ENCODE measurements around the gene INPP4A. TPM values are rescaled to one million over a fixed set of nuclear protein-coding genes. Genes with fewer than 3 reads are reported as not detected.

The INPP4A gene
- total and polyA plus RNA-seq, 5 donors, result 5.1 to 18.1 (median 15.8) TPM

DNA sequence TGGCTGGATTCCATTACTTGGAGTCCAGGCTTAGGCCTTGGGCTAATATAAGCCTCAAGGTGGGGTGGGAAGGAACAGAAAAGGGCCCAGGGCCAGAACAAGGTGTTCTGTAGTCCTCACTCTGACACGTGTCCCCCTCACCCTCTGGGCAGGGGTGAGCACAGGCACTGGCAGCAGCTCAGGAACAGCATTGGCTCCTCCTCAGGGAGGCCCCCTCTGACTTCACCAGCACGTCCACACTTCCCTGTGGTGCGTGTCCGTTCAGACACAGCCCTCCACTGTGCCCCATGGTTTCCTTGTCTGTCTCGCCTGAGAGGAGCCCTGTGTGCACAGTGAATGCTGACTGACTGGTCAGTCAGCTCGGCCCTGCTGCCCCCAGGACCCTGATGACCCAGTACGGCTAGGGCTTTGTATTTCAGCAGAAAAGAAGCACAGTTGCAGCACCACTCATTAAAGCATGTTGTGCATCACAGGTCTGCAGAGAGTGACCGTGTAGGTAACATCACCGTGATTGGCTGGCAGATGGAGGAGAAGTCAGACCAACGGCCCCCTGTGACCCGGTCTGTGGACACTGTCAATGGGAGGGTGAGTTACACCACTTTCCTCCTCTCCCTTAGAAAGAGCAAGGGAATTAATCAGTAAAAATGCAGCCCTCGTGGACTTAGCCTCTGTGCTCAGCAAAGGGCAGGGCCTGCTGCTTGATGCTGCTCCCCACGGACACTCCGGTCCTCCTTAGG lies 92.9 kb downstream of the INPP4A start:
- intact Hi-C loops (cut with DNase I), result no loop called here
- no peaks in the 10 kb centered on the region for H3K4me1 ChIP-seq (ENCODE audit: control insufficient read depth, insufficient read depth, low read length)
- 93% methylated on average over 14 of the region's 14 CpGs for WGBS
- H3K27ac ChIP-seq (ENCODE audit: low read length), result no peak overlapping the region
- DNase-seq, result no peak
- H3K4me3 ChIP-seq (ENCODE audit: low read length), result no peak overlapping the region
- H3K9me3 ChIP-seq (ENCODE audit: control insufficient read depth, low read length), result no peaks in the 10 kb centered on the region
- no peaks in the 10 kb centered on the region for H3K27me3 ChIP-seq (ENCODE audit: control insufficient read depth, insufficient read depth)
- ATAC-seq, result peak in 1 of 2 donors; percentile 16

DNA sequence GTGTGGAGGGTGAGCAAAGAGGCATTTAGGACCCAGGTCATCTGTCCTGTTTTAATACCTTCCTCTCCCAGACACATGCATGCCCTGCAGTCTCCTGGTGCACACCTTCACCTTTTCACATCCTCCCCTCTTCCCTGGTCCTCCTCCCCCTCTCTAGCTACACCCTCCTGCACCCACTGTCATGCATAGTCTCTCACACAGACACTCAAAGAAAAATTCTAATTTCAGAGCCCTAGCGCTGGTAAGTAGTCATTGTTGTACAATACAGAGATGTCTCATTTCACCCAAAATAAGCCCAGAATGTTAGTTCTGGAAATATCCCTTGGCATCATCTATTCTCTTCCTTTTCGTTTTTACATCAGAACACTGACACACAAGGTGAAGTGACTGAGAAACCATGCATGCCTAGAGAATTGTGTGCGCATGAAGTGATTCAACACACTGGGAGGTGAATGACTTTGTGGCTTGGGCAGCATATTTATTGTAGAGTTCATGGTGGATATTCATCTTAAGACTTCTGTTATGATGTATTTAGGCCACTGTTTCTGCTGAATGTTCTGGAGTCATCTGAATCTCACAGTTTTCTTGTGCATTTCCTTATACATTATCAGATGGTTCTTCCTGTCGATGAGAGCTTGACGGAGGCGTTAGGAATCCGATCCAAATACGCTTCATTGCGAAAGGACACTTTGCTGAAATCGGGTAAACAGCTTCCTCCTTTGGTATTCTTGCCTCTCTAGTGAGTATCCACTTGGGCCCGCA lies 93.8 kb downstream of the INPP4A start:
- ATAC-seq, result no peak
- intact Hi-C loops (cut with DNase I), result no loop called here
- Histone ChIP-seq H3K9me3 (ENCODE audit: control insufficient read depth, low read length) (no peaks in the 10 kb centered on the region), H3K27ac (ENCODE audit: low read length) (no peak overlapping the region), H3K27me3 (ENCODE audit: control insufficient read depth, insufficient read depth) (no peaks in the 10 kb centered on the region), H3K4me3 (ENCODE audit: low read length) (no peak overlapping the region), H3K4me1 (ENCODE audit: control insufficient read depth, insufficient read depth, low read length) (no peaks in the 10 kb centered on the region)
- WGBS, result 88% methylated on average over 11 of the region's 11 CpGs
- DNase-seq, result no peak

DNA sequence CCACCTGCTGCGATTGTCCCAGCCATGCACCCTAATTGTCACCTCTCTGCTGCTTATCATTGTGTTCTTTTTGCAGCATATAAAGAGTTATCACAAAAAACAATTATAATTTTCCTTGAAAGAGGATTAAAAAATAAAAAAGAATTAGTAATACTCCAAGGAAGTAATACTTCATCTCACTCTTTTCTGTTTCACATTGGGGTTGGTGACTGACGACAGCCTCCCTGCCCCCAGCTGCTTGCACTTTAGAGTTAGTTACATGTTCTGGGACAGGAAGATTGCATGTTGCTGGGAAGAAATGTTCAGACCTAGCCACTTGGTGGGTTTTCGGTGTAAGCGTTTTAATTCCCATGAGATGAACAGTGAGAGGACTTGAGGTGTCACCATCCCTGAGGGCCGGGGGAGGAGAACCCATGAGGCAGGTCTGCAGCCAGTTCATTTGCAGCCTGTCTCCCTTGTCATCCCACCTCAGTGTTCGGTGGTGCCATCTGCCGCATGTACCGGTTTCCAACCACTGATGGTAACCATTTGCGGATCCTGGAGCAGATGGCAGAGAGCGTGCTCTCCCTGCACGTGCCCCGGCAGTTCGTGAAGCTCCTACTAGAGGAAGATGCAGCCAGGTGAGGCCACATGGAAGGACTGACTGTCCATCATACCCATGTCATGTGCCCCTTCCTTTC lies 94.5 kb downstream of the INPP4A start:
- H3K4me1 ChIP-seq (ENCODE audit: control insufficient read depth, insufficient read depth, low read length), result no peaks in the 10 kb centered on the region

DNA sequence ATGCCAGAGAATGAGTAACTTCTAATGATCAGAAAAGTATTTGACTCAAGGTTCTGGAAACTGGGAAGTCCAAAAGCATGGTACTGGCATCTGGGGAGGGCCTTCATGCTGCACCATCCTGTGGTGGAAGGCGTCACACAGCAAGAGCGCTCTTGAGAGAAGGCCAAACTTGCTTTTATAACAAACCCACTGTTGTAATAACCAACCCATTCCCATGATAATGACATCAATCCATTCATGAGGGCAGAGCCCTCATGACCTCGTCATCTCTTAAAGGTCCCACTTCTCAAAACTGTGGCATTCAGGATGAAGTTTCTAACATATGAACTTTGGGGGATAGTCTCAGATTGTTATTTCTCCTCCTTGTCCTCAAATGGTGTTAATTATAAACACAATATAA lies 95.9 kb downstream of the INPP4A start:
- no peak for DNase-seq

More for the DNA sequence above, 94.5 kb downstream of the INPP4A start:
- no peak overlapping the region for H3K27ac ChIP-seq (ENCODE audit: low read length)
- ATAC-seq (no peak), DNase-seq (no peak)
- no peaks in the 10 kb centered on the region for H3K9me3 ChIP-seq (ENCODE audit: control insufficient read depth, low read length)
- 96% methylated on average over 13 of the region's 13 CpGs for WGBS
- no peak overlapping the region for H3K4me3 ChIP-seq (ENCODE audit: low read length)
- no peaks in the 10 kb centered on the region for H3K27me3 ChIP-seq (ENCODE audit: control insufficient read depth, insufficient read depth)
- intact Hi-C loops (cut with DNase I), result no loop called here

DNA sequence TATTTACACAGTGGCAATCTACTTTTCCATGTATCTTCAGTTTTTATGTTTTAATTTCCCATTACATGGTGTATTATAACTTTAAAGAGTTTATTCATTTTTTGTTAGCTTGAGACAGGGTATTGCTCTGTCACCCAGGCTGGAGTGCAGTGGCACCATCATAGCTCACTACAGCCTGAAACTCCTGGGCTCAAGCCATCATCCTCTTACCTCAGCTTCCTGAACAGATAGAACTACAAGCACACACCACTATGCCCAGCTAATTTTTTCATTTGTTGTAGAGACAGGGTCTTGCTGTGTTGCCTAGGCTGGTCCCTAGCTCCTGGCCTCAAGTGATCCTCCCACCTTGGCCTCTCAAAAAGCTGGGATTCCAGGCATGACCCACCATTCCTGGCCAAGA lies 96.8 kb downstream of the INPP4A start:
- ATAC-seq, result no peak
- intact Hi-C loops (cut with DNase I), result no loop called here

More for the DNA sequence above, 95.9 kb downstream of the INPP4A start:
- Histone ChIP-seq H3K27me3 (ENCODE audit: control insufficient read depth, insufficient read depth) (no peaks in the 10 kb centered on the region), H3K9me3 (ENCODE audit: control insufficient read depth, low read length) (no peaks in the 10 kb centered on the region), H3K4me1 (ENCODE audit: control insufficient read depth, insufficient read depth, low read length) (no peaks in the 10 kb centered on the region), H3K27ac (ENCODE audit: low read length) (no peak overlapping the region), H3K4me3 (ENCODE audit: low read length) (no peak overlapping the region)
- no peak for ATAC-seq
- 94% methylated on average over 3 of the region's 3 CpGs for WGBS
- intact Hi-C loops (cut with DNase I), result no loop called here

DNA sequence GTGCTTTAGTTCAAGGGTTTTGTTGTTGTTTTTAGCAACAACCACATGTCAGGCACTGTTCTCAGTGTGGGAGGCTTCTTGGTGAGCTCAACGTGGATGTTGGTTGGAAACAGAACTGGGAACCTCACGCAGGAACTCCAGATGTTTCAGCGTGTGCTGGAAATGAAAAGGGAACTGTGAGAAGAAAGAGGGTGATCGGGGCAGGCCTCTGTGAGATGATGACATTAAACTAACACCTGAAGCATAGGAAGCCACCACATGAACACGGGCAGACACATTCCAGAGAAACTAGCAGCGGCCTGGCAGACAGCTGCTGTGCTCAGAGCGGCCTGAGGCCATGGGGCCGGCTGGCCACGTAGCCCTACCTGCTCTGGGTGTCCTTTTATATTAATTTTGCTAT lies 97.2 kb downstream of the INPP4A start:
- no peak overlapping the region for H3K27ac ChIP-seq (ENCODE audit: low read length)

More for the DNA sequence above, 96.8 kb downstream of the INPP4A start:
- no peak overlapping the region for H3K4me3 ChIP-seq (ENCODE audit: low read length)
- H3K27me3 ChIP-seq (ENCODE audit: control insufficient read depth, insufficient read depth), result no peaks in the 10 kb centered on the region
- H3K27ac ChIP-seq (ENCODE audit: low read length), result no peak overlapping the region
- H3K9me3 ChIP-seq (ENCODE audit: control insufficient read depth, low read length), result no peaks in the 10 kb centered on the region
- DNase-seq, result no peak
- no peaks in the 10 kb centered on the region for H3K4me1 ChIP-seq (ENCODE audit: control insufficient read depth, insufficient read depth, low read length)

DNA sequence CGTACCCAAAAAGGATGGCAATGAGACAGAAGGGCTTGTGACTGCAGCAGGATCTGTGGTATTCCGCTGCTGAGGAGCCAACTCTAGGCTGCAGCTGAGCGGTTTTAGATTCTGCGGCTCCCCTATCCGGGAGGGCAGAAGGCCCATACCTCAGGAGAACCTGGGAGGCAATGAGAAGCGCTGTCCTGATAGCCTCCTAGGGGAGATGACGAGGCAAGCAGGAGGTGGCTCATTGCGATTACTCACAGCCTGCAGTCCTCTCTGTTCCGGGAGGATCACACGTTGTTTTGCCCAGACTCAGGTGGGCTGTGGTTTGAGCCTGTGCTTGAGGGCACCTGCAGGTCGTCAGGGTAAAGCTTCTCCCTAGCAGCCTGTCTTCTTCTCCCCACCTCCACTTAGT lies 98.6 kb downstream of the INPP4A start:
- DNase-seq (no peak), ATAC-seq (no peak)
- H3K27me3 ChIP-seq (ENCODE audit: control insufficient read depth, insufficient read depth), result no peaks in the 10 kb centered on the region
- H3K27ac ChIP-seq (ENCODE audit: low read length), result no peak overlapping the region
- no peaks in the 10 kb centered on the region for H3K4me1 ChIP-seq (ENCODE audit: control insufficient read depth, insufficient read depth, low read length)
- no peak overlapping the region for H3K4me3 ChIP-seq (ENCODE audit: low read length)
- intact Hi-C loops (cut with DNase I), result no loop called here
- no peaks in the 10 kb centered on the region for H3K9me3 ChIP-seq (ENCODE audit: control insufficient read depth, low read length)
- WGBS, result 90% methylated on average over 11 of the region's 11 CpGs

More for the DNA sequence above, 97.2 kb downstream of the INPP4A start:
- Histone ChIP-seq H3K4me1 (ENCODE audit: control insufficient read depth, insufficient read depth, low read length) (no peaks in the 10 kb centered on the region), H3K4me3 (ENCODE audit: low read length) (no peak overlapping the region), H3K27me3 (ENCODE audit: control insufficient read depth, insufficient read depth) (no peaks in the 10 kb centered on the region), H3K9me3 (ENCODE audit: control insufficient read depth, low read length) (no peaks in the 10 kb centered on the region)
- intact Hi-C loops (cut with DNase I), result no loop called here
- ATAC-seq (no peak), DNase-seq (no peak)
- 81% methylated on average over 9 of the region's 9 CpGs for WGBS

DNA sequence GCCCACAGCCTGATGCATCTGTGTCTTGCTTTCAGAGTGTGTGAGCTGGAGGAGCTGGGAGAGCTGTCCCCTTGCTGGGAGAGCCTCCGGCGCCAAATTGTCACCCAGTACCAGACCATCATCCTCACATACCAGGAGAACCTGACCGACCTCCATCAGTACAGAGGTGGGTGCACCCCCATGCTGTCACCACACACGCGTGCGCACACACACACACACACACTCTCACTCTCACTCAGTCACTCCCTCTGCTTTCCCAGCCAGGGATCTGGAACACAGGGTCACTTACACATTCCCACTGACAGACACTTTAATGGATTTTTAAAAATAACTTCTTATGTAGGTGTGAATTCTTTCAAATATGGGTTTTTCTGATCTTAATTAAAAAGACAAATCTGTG lies 99.2 kb downstream of the INPP4A start:
- WGBS, result 95% methylated on average over 6 of the region's 6 CpGs
- H3K27me3 ChIP-seq (ENCODE audit: control insufficient read depth, insufficient read depth), result no peaks in the 10 kb centered on the region
- intact Hi-C loops (cut with DNase I), result no loop called here
- H3K9me3 ChIP-seq (ENCODE audit: control insufficient read depth, low read length), result no peaks in the 10 kb centered on the region
- no peak overlapping the region for H3K4me3 ChIP-seq (ENCODE audit: low read length)
- DNase-seq (no peak), ATAC-seq (peak in 1 of 2 donors; percentile 16)
- H3K4me1 ChIP-seq (ENCODE audit: control insufficient read depth, insufficient read depth, low read length), result no peaks in the 10 kb centered on the region
- H3K27ac ChIP-seq (ENCODE audit: low read length), result no peak overlapping the region

DNA sequence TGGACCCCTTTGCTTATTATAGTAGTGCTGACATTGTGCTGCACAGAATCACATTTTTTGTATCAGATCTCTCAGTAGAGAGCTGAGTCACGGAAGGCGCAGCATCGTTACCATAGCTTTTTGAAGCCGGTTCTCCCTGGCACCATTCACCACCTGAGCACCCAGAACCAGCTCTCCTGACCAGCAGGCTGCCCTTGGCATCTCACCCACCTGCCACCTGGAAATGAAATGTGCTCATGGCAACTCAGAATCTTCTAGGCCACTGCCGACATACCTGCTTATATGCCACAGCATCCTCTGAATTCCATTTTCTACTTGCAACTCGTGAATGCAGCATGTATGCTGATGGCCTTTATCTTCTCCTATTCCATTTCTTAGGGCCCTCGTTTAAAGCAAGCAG lies 100.9 kb downstream of the INPP4A start:
- Histone ChIP-seq H3K4me1 (ENCODE audit: control insufficient read depth, insufficient read depth, low read length) (no peaks in the 10 kb centered on the region), H3K4me3 (ENCODE audit: low read length) (no peak overlapping the region), H3K9me3 (ENCODE audit: control insufficient read depth, low read length) (no peaks in the 10 kb centered on the region), H3K27me3 (ENCODE audit: control insufficient read depth, insufficient read depth) (no peaks in the 10 kb centered on the region), H3K27ac (ENCODE audit: low read length) (no peak overlapping the region)
- 93% methylated on average over 7 of the region's 7 CpGs for WGBS
- intact Hi-C loops (cut with DNase I), result no loop called here
- ATAC-seq, result no peak
- no peak for DNase-seq

DNA sequence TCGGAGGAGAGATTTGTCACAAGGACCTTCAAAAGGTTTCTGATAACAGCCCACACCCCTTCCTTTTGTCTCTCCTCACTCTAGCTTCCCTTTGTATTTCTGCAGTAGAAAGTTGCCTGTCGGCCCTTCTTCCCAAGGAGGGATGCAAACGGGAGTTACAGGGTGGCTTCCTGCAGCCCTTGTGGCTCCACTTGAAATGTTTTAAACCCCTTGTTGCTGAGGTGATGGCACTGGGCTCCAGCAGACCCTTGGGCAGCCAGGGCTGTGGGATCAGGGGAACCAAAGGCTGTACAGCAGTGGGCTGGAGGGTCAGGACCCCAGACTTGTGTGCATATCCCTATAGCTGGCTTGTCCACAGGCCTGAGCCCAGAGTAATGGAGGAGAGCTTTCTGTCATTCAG lies 101.5 kb downstream of the INPP4A start:
- intact Hi-C loops (cut with DNase I), result no loop called here
- Histone ChIP-seq H3K9me3 (ENCODE audit: control insufficient read depth, low read length) (no peaks in the 10 kb centered on the region), H3K27me3 (ENCODE audit: control insufficient read depth, insufficient read depth) (no peaks in the 10 kb centered on the region), H3K4me3 (ENCODE audit: low read length) (no peak overlapping the region), H3K4me1 (ENCODE audit: control insufficient read depth, insufficient read depth, low read length) (no peaks in the 10 kb centered on the region), H3K27ac (ENCODE audit: low read length) (no peak overlapping the region)
- ATAC-seq, result no peak
- WGBS, result 90% methylated on average over 3 of the region's 3 CpGs
- DNase-seq, result no peak

DNA sequence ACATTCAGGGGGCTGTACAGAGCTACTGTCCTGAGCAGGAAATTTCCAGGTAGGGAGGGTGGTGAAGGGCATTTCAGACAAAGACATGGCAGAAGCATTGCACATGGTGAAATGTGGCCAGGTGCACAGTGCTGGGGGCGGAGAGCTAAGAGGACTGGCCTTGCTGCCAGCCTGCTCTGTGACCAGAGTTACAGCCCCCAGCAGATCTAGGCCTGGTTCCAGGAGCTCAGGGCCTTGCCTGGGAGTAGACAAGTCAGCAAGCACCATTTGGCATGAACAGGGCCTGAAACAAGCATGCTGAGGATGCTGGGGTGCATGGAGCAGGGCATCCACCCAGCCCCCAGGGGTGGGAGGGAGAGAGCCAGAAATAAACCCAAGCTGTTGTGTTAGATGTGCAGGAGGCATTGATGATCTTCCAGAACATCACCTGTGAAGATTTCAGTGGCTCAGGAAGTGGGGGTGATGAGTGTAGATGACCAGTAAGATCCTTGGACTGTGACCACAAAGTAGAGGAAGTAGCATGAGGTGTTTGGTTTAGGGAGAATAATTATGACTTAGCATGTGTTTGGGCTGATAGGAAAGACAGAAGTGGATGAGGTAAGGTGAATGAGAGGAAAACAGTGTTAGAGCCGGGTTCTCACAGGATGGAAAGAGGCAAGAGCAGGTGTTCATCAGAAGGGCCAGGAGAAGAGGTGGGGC lies 102.6 kb downstream of the INPP4A start:
- WGBS, result 86% methylated on average over 2 of the region's 2 CpGs
- intact Hi-C loops (cut with DNase I), result no loop called here

More for the DNA sequence above, 102.6 kb downstream of the INPP4A start:
- Histone ChIP-seq H3K27ac (ENCODE audit: low read length) (no peak overlapping the region), H3K4me3 (ENCODE audit: low read length) (no peak overlapping the region), H3K27me3 (ENCODE audit: control insufficient read depth, insufficient read depth) (no peaks in the 10 kb centered on the region), H3K4me1 (ENCODE audit: control insufficient read depth, insufficient read depth, low read length) (no peaks in the 10 kb centered on the region), H3K9me3 (ENCODE audit: control insufficient read depth, low read length) (no peaks in the 10 kb centered on the region)
- no peak for ATAC-seq
- no peak for DNase-seq

Measured in right cardiac atrium (tissue), 5 donors.